NCI-H510A treated with DMSO at 0.1 percent for 48 hours (cell line): ENCODE measurements around the gene MATK.

Source experiments
- DNase-seq: peaks from one replicate; lab custom pipeline; 2025; lab: John Stamatoyannopoulos, UW

Gene MATK

GRCh38 chr19:3746371-3747056, 39.7 kb downstream of the MATK start:
- no peak for DNase-seq

- DNase-seq, result no peak
These were observed 40.7 kb downstream of the MATK start for GRCh38 chr19:3745363-3746045.

GRCh38 chr19:3743486-3743885, 42.7 kb downstream of the MATK start:
- no peak for DNase-seq

DNA sequence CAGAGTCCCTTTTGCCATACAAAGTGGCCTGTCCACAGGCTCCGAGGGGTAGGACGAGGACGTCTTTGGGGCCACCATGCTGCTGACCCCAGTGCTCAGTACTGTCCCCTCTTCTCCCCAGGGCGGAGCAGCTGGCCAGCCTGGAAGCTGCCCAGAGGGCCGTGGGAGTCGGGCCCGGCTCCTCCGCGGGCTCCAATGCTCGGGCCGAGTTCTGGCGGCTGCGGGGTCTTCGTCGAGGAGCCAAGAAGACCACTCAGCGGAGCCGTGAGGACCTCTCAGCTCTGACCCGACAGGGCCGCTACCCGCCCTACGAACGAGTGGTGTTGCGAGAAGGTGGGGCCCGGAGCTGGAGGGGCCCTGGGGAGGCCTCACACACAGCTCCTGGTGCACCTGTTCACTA, 45.8 kb downstream of the MATK start:
- no peak for DNase-seq

- DNase-seq, result no peak
These were observed 47.5 kb downstream of the MATK start for GRCh38 chr19:3738477-3739220.

DNA sequence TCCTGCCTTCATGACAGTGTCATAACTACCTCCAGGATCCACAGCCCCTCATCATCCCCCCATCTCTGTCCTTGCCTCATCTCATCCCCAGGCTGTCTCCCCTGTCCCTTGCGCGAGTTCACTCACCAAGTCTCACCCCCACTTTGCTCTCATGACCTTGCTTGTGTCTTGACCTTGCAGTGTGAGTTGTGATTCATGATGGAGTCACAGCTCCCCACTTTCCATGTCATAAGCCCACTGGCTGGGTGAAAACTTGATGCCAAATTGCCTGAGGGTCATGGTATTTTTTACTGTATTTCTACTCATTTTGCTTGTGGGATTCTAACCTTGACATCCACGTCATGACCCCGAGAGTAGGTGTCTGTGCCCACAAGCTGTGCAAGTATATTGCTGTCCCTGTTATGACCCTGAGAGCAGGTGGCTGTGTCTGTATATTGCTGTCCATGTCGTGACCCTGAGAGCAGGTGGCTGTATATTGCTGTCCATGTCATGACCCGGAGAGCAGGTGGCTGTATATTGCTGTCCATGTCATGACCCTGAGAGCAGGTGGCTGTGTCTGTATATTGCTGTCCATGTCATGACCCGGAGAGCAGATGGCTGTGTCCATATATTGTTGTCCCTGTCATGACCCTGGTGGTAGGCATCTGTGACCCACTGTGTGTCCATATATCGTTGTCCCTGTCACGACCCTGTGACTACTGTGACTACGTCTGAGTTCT, 48.5 kb downstream of the MATK start:
- DNase-seq, result no peak

- no peak for DNase-seq
These were observed 50.0 kb downstream of the MATK start for GRCh38 chr19:3736106-3736724.

GRCh38 chr19:3734310-3734600, 51.9 kb downstream of the MATK start:
- no peak for DNase-seq

DNA sequence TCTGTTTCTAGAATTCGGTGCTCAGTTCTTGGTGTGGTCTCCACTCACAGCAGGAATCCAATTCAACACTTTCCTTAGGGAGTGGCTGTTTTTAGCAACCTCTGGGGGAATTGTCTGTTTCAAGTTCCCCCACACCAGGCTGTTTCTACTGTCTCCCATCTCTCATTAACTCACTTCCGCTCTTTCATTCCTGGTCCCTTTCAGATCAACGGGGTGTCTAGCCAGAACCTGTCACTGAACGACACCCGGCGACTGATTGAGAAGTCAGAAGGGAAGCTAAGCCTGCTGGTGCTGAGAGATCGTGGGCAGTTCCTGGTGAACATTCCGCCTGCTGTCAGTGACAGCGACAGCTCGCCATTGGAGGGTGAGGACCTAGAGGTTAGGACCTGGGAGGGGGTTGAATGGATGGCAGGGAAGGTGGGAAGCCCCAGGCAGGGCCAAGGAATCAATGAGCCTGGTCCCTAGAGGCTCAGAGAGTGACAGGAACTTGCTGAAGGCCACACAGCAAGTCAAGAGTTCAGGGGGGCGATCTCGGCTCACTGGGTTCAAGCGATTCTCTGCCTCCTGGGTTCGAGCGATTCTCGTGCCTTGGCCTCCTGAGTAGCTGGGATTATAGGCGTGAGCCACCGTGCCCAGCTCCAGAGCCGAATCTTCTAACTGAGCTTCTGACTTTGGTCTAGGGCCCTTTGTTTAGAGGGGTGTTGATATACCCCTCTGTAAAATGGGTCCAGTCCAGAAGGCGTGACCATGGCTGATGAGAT, 52.5 kb downstream of the MATK start:
- no peak for DNase-seq

DNA sequence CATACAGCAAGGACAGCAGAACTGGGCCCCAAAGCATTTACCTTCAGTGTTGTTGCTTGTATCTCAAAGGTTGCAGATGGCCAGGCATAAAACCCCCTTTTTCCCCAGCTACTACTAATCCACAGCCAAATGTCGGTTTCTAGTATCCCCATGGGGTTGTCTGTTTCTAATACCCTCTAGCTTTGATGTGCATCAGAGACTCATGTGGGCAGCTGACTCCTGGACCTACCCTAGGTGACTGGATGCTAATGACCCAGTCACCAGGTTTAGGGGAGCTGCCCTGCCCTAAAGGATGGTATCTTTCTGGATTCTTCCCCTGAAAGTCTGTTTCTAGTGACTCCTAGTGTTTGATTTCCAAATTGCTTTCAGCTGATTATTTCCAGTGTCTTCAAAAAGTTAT, 54.1 kb downstream of the MATK start:
- no peak for DNase-seq

DNA sequence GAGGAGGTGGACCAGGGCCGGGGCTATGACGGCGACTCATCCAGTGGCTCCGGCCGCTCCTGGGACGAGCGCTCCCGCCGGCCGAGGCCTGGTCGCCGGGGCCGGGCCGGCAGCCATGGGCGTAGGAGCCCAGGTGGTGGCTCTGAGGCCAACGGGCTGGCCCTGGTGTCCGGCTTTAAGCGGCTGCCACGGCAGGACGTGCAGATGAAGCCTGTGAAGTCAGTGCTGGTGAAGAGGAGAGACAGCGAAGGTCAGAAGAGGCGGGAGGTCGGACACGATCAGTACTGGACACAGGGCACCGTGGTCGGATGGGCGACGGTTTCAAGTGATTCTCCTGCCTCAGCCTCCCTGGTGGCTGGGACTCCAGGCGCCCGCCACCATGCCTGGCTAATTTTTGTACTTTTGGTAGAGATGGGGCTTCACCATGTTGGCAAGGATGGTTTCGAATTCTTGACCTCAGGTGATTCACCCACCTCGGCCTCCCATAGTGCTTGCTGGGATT, 55.7 kb downstream of the MATK start:
- DNase-seq, result no peak
